HCT116 (cell line): ENCODE data around the gene GPC4.

Source experiments
- CTCF ChIP-seq, 3 experiments: fragments of 200-600 bp in 1 of 3; sonication (generic) in 1 of 3; IDR thresholded peaks in 2 of 3; conservative IDR thresholded peaks in 1 of 3; 2 replicates each; pipeline ENCODE4 v1.5.1; 2012 to 2017; ENCODE audit warnings: low read depth in 2 of 3, low read length in 2 of 3, antibody characterized with exemption in 1 of 3, borderline replicate concordance in 1 of 3, control low read depth in 1 of 3, mild to moderate bottlenecking in 1 of 3, mixed read lengths in 1 of 3, mixed run types in 1 of 3, moderate library complexity in 1 of 3; ENCODE audit not compliant: insufficient read depth in 1 of 3
- JUND ChIP-seq: IDR thresholded peaks from 2 replicates; pipeline ENCODE4 v1.6.1; 2012
- MAX ChIP-seq: IDR thresholded peaks from 2 replicates; pipeline ENCODE4 v1.6.1; 2012
- SIN3A ChIP-seq: IDR thresholded peaks from 2 replicates; pipeline ENCODE4 v1.6.1; 2012; ENCODE audit warnings: low read depth
- YY1 ChIP-seq: IDR thresholded peaks from 2 replicates; pipeline ENCODE4 v1.6.1; 2011; ENCODE audit warnings: low read length, low read depth, moderate library complexity, mild to moderate bottlenecking; ENCODE audit not compliant: insufficient replicate concordance; ENCODE audit errors: extremely low read depth

- no peak for TF ChIP-seq CTCF (IDR thresholded peaks at IDR 0.05 in 2 of 3, conservative IDR thresholded peaks at IDR 0.05 in 1 of 3; ENCODE audit: borderline replicate concordance in 1 of 3, insufficient read depth in 1 of 3, low read depth in 2 of 3, low read length in 2 of 3)
- TF ChIP-seq YY1 = no peak
- TF ChIP-seq JUND = no peak
- no peak for TF ChIP-seq SIN3A
- no peak for TF ChIP-seq MAX
Measured at GRCh38 chrX:133440797-133441163, 25.5 kb upstream of the GPC4 start.
